CD4-positive, alpha-beta memory T cell (primary cell): ENCODE results near the gene OTOA. TPM values are rescaled to one million over a fixed set of nuclear protein-coding genes. Genes with fewer than 3 reads are reported as not detected.
"Not testable (repeated sequence)": the region's sequence is repeated elsewhere in the genome, so short reads cannot be mapped to it uniquely, and the experiment has no call there.

ENCODE experiments used
- CTCF ChIA-PET: fragments of 350-600 bp; sonication (Branson Sonifier 250); formaldehyde crosslinking; loops from one replicate; lab custom pipeline; 2021; ENCODE audit warnings: inconsistent platforms; ENCODE audit not compliant: partially characterized antibody; lab: Charles Lee
- POLR2A ChIA-PET: fragments of 350-600 bp; sonication (Branson Sonifier 250); formaldehyde crosslinking; loops from one replicate; lab custom pipeline; 2021; ENCODE audit not compliant: partially characterized antibody; lab: Charles Lee
- DNase-seq, 5 donors: peaks; one replicate each; pipeline versions ENCODE4 v3.0.0 to v3.0.0-alpha.2; 2020 to 2022; ENCODE audit warnings: mixed read lengths in 1 of 5
- H3K27ac ChIP-seq: one replicate; pipeline ENCODE4 v1.7.0; 2013; ENCODE audit warnings: low read depth, low read length
- H3K27me3 ChIP-seq: 2 replicates; pipeline ENCODE4 v1.7.0; 2013; ENCODE audit warnings: mild to moderate bottlenecking, low read length, moderate library complexity; ENCODE audit not compliant: insufficient read depth
- H3K36me3 ChIP-seq: 2 replicates; pipeline ENCODE4 v1.7.0; 2013; ENCODE audit warnings: mild to moderate bottlenecking, low read length, moderate library complexity; ENCODE audit not compliant: insufficient read depth
- H3K4me1 ChIP-seq: 2 replicates; pipeline ENCODE4 v1.7.0; 2013; ENCODE audit warnings: mild to moderate bottlenecking, low read length, moderate library complexity; ENCODE audit not compliant: insufficient read depth
- H3K4me3 ChIP-seq, 2 donors: one replicate each; pipeline ENCODE4 v1.7.0; 2013; ENCODE audit warnings: low read length in 2 of 2, mild to moderate bottlenecking in 1 of 2
- H3K9me3 ChIP-seq, 2 donors: one replicate each; pipeline ENCODE4 v1.7.0; 2013; ENCODE audit warnings: low read length in 2 of 2, control low read depth in 1 of 2; ENCODE audit not compliant: control insufficient read depth in 1 of 2
- H3K27ac Mint-ChIP-seq, 7 donors: one replicate each; pipeline ENCODE4 v1.8.0; 2020 to 2021; ENCODE audit warnings: mixed read lengths in 7 of 7, mild to moderate bottlenecking in 6 of 7, inconsistent platforms in 3 of 7, moderate library complexity in 3 of 7
- H3K27me3 Mint-ChIP-seq, 2 donors: one replicate each; pipeline ENCODE4 v1.8.0; 2020 to 2021; ENCODE audit warnings: mixed read lengths in 2 of 2
- H3K36me3 Mint-ChIP-seq, 2 donors: one replicate each; pipeline ENCODE4 v1.8.0; 2020 to 2021; ENCODE audit warnings: mixed read lengths in 2 of 2, inconsistent platforms in 1 of 2, mild to moderate bottlenecking in 1 of 2
- H3K4me1 Mint-ChIP-seq, 4 donors: one replicate each; pipeline ENCODE4 v1.8.0; 2020 to 2021; ENCODE audit warnings: mixed read lengths in 4 of 4, mild to moderate bottlenecking in 1 of 4
- H3K4me3 Mint-ChIP-seq, 8 donors: one replicate each; pipeline ENCODE4 v1.8.0; 2020 to 2021; ENCODE audit warnings: mixed read lengths in 8 of 8, mild to moderate bottlenecking in 7 of 8, moderate library complexity in 6 of 8, inconsistent platforms in 3 of 8
- H3K9me3 Mint-ChIP-seq, 8 donors: one replicate each; pipeline ENCODE4 v1.8.0; 2020 to 2021; ENCODE audit warnings: mixed read lengths in 8 of 8, mild to moderate bottlenecking in 5 of 8, inconsistent platforms in 3 of 8, moderate library complexity in 1 of 8
- intact Hi-C: fragments of 100-400 bp; cut with micrococcal nuclease; formaldehyde crosslinking; loops from one replicate; pipeline ENCODE4 v1.15.1; 2023
- polyA plus RNA-seq, 2 donors: library from polyadenylated mRNA; unstranded; fragments of 300-500 nt; fragmentation: Illumina TruSeq; gene quantifications; one replicate each; pipeline ENCODE4 v1.2.3, GENCODE V29; 2021
- total RNA-seq, 2 experiments: library from RNA; stranded (reverse); gene quantifications; one replicate each; pipeline ENCODE4 v1.2.3, GENCODE V29; 2021

OTOA gene
- total and polyA plus RNA-seq, 4 experiments from 2014 or later = 0.11 to 0.17 TPM; not detected in 2

- intact Hi-C loops = no loop called here
- Histone ChIP-seq H3K4me1 (no peaks in the 10 kb centered on the region), H3K27me3 (no peaks in the 10 kb centered on the region), H3K9me3 (no peaks in the 10 kb centered on the region), H3K36me3 (no peaks in the 10 kb centered on the region), H3K4me3 (no peak overlapping the region), H3K27ac (no peak overlapping the region)
- Mint-ChIP-seq H3K4me1 (no peaks in the 10 kb centered on the region), H3K27me3 (peaks cover 4 to 6% of the 10 kb centered on the region in 2 donors), H3K36me3 (no peaks in the 10 kb centered on the region), H3K9me3 (peaks cover 0 to 3% (median 0%) of the 10 kb centered on the region in 8 donors), H3K27ac (no peak overlapping the region), H3K4me3 (no peak overlapping the region)
- POLR2A ChIA-PET = interaction anchor here (1.2 to 1.4 kb wide), 2 partner anchors 18 to 26 kb away, joined by 3 read pairs; no protein-coding TSS in a partner anchor
- CTCF ChIA-PET = interaction anchor here (1.7 to 3.9 kb wide), 3 partner anchors 17 to 25 kb away, joined by 5 to 22 read pairs (median 9); no protein-coding TSS in a partner anchor
- DNase-seq = no peak
Measured at GRCh38 chr16:21683184-21683583, 19.4 kb downstream of the OTOA start.

GRCh38 chr16:21684199-21684598 lies 20.4 kb downstream of the OTOA start:
- Mint-ChIP-seq H3K9me3 (peaks cover 0 to 10% (median 0%) of the 10 kb centered on the region in 8 donors), H3K4me1 (no peaks in the 10 kb centered on the region), H3K27me3 (peaks cover 4 to 6% of the 10 kb centered on the region in 2 donors), H3K27ac (no peak overlapping the region), H3K36me3 (no peaks in the 10 kb centered on the region), H3K4me3 (no peak overlapping the region)
- ChIA-PET CTCF (interaction anchor here (0.9 to 3.9 kb wide), 3 partner anchors 20 to 36 kb away, joined by 3 to 22 read pairs (median 3); partner anchors contain the start of gene OTOA), POLR2A (interaction anchor here (0.7 to 1.4 kb wide), 2 partner anchors 27 to 74 kb away, joined by 3 read pairs; no protein-coding TSS in a partner anchor)
- Histone ChIP-seq H3K27ac (no peak overlapping the region), H3K36me3 (no peaks in the 10 kb centered on the region), H3K4me3 (no peak overlapping the region), H3K27me3 (no peaks in the 10 kb centered on the region), H3K9me3 (no peaks in the 10 kb centered on the region), H3K4me1 (no peaks in the 10 kb centered on the region)
- intact Hi-C loops = no loop called here
- peak in 4 of 5 donors; percentile 6 to 23 (median 12) for DNase-seq

DNA sequence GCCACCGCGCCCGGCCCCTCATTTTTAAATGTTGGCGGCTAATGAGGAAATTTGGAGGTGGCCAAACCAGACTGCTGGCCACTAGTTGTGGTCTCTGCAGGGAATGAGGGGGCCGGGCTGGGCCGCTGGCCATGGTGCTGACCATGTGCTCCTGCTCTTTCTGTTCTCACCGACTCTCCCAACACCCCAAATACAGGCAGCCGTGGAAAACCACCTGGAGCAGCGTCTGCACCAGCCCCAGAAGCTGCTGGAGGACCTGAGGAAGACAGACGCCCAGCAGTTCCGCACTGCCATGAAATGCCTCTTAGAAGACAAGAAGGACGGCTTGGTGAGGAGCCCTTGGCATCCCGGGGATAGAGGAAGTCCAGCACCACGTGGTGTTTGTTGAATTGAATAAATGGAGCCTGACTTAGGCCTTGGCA lies 21.3 kb downstream of the OTOA start:
- H3K27me3 Mint-ChIP-seq = peaks cover 4 to 6% of the 10 kb centered on the region in 2 donors
- no peak overlapping the region for H3K27ac Mint-ChIP-seq
- no peak for DNase-seq

GRCh38 chr16:21689107-21689506 lies 25.3 kb downstream of the OTOA start:
- Histone ChIP-seq H3K27me3 (no peaks in the 10 kb centered on the region), H3K27ac (no peak overlapping the region), H3K36me3 (no peaks in the 10 kb centered on the region), H3K4me3 (no peak overlapping the region), H3K9me3 (no peaks in the 10 kb centered on the region), H3K4me1 (no peaks in the 10 kb centered on the region)
- Mint-ChIP-seq H3K9me3 (peaks cover 0 to 10% (median 0%) of the 10 kb centered on the region in 8 donors), H3K4me3 (no peak overlapping the region), H3K36me3 (no peaks in the 10 kb centered on the region), H3K4me1 (no peaks in the 10 kb centered on the region), H3K27me3 (no peaks in the 10 kb centered on the region), H3K27ac (no peak overlapping the region)
- no peak for DNase-seq
- ChIA-PET POLR2A (no interaction called here), CTCF (no interaction called here)
- intact Hi-C loops = no loop called here

More for the DNA sequence above, 21.3 kb downstream of the OTOA start:
- Mint-ChIP-seq H3K4me1 (no peaks in the 10 kb centered on the region), H3K4me3 (no peak overlapping the region), H3K36me3 (no peaks in the 10 kb centered on the region), H3K9me3 (peaks cover 0 to 10% (median 0%) of the 10 kb centered on the region in 8 donors)
- Histone ChIP-seq H3K27me3 (no peaks in the 10 kb centered on the region), H3K27ac (no peak overlapping the region), H3K36me3 (no peaks in the 10 kb centered on the region), H3K4me1 (no peaks in the 10 kb centered on the region), H3K9me3 (no peaks in the 10 kb centered on the region), H3K4me3 (no peak overlapping the region)
- CTCF ChIA-PET = interaction anchor here (0.6 to 3.9 kb wide), 3 partner anchors 17 to 27 kb away, joined by 3 to 22 read pairs (median 3); partner anchors contain the start of gene OTOA
- POLR2A ChIA-PET = no interaction called here
- intact Hi-C loops = no loop called here

GRCh38 chr16:21690967-21691366 lies 27.2 kb downstream of the OTOA start:
- H3K36me3 Mint-ChIP-seq, H3K4me3 ChIP-seq, H3K9me3 ChIP-seq, POLR2A ChIA-PET, H3K27ac ChIP-seq, H3K4me1 Mint-ChIP-seq, H3K4me3 Mint-ChIP-seq, H3K4me1 ChIP-seq, H3K27me3 ChIP-seq, DNase-seq, H3K27me3 Mint-ChIP-seq, H3K36me3 ChIP-seq, CTCF ChIA-PET, intact Hi-C loops, H3K27ac Mint-ChIP-seq: not testable (repeated sequence)
- H3K9me3 Mint-ChIP-seq = peaks cover 0 to 10% (median 0%) of the 10 kb centered on the region in 8 donors

- no peaks in the 10 kb centered on the region for H3K36me3 ChIP-seq
- CTCF ChIA-PET = interaction anchor here (1.5 kb wide), 1 partner anchor 37 kb away, joined by 7 read pairs; no protein-coding TSS in a partner anchor
- H3K27ac Mint-ChIP-seq = no peak overlapping the region
Measured at GRCh38 chr16:21694609-21695008, 30.8 kb downstream of the OTOA start.

GRCh38 chr16:21697032-21697431 lies 33.3 kb downstream of the OTOA start:
- ChIA-PET CTCF (interaction anchor here (0.9 kb wide), 1 partner anchor 410 kb away, joined by 3 read pairs; no protein-coding TSS in a partner anchor), POLR2A (no interaction called here)
- Histone ChIP-seq H3K27me3 (no peaks in the 10 kb centered on the region), H3K9me3 (no peaks in the 10 kb centered on the region), H3K36me3 (no peaks in the 10 kb centered on the region), H3K27ac (no peak overlapping the region), H3K4me1 (no peaks in the 10 kb centered on the region), H3K4me3 (no peak overlapping the region)
- no peaks in the 10 kb centered on the region for H3K36me3 Mint-ChIP-seq
- intact Hi-C loops = no loop called here
- DNase-seq = no peak
- no peak overlapping the region for H3K4me3 Mint-ChIP-seq
- H3K27ac Mint-ChIP-seq = no peak overlapping the region
- no peaks in the 10 kb centered on the region for H3K9me3 Mint-ChIP-seq
- no peaks in the 10 kb centered on the region for H3K4me1 Mint-ChIP-seq
- H3K27me3 Mint-ChIP-seq = no peaks in the 10 kb centered on the region

More at GRCh38 chr16:21694609-21695008, 30.8 kb downstream of the OTOA start:
- H3K4me3 ChIP-seq = no peak overlapping the region
- H3K27me3 ChIP-seq = no peaks in the 10 kb centered on the region
- Mint-ChIP-seq H3K4me3 (no peak overlapping the region), H3K36me3 (no peaks in the 10 kb centered on the region), H3K4me1 (no peaks in the 10 kb centered on the region), H3K9me3 (no peaks in the 10 kb centered on the region), H3K27me3 (no peaks in the 10 kb centered on the region)
- no peak for DNase-seq
- POLR2A ChIA-PET = no interaction called here
- H3K4me1 ChIP-seq = no peaks in the 10 kb centered on the region
- H3K9me3 ChIP-seq = no peaks in the 10 kb centered on the region
- no peak overlapping the region for H3K27ac ChIP-seq
- intact Hi-C loops = no loop called here
